Measurements from ENCODE around the gene MAP1LC3A. TPM values are rescaled to one million over a fixed set of nuclear protein-coding genes. Genes with fewer than 3 reads are reported as not detected.
A peak's percentile ranks its signal among the peaks of the same experiment; 100 is the strongest.
"Not testable (repeated sequence)": the region's sequence is repeated elsewhere in the genome, so short reads cannot be mapped to it uniquely, and the experiment has no call there.

The MAP1LC3A gene
- total RNA-seq, 6 experiments from 2014 or later = 20.2 to 34.6 (median 23.9) TPM

DNA sequence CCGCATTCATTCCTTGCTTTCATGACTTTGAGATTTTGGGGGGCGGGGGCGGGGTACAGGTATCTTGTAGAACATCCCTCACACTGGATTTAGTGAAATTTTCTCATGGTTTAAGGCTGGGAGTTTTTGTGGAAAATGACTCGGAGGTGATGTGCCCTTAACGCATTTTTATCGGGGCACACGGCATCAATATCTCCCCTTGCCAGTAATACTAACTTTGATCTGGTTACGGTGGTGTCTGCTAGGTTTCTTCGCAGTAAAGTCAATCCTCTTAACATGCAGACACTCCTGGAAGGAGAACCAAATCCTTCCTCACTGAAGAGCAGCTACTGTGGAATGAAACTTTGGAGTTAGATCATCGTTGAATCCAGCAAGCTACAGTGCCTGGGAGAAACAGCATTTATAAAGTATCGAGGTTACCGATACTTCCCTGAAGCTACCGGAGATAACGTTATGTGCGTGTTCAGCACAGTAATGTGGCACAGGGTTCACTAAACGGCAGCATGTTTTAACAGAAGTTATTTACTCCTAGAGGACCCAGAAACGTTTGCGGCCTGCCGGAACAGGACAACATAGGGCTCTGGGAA lies 43.5 kb upstream of the MAP1LC3A start:
- peak; percentile 12 for DNase-seq
- peaks cover 53% of the 10 kb centered on the region for H3K4me1 Mint-ChIP-seq (ENCODE audit: low read depth)
- peak overlapping the region; percentile 98 for H3K27ac Mint-ChIP-seq
- H3K36me3 Mint-ChIP-seq (ENCODE audit: low read depth) = peaks cover 20% of the 10 kb centered on the region
- TF ChIP-seq, protein P1, sequence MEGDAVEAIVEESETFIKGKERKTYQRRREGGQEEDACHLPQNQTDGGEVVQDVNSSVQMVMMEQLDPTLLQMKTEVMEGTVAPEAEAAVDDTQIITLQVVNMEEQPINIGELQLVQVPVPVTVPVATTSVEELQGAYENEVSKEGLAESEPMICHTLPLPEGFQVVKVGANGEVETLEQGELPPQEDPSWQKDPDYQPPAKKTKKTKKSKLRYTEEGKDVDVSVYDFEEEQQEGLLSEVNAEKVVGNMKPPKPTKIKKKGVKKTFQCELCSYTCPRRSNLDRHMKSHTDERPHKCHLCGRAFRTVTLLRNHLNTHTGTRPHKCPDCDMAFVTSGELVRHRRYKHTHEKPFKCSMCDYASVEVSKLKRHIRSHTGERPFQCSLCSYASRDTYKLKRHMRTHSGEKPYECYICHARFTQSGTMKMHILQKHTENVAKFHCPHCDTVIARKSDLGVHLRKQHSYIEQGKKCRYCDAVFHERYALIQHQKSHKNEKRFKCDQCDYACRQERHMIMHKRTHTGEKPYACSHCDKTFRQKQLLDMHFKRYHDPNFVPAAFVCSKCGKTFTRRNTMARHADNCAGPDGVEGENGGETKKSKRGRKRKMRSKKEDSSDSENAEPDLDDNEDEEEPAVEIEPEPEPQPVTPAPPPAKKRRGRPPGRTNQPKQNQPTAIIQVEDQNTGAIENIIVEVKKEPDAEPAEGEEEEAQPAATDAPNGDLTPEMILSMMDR (IDR thresholded peaks at IDR 0.05) = no peak
- H3K27me3 Mint-ChIP-seq (ENCODE audit: insufficient read depth) = peaks cover 15% of the 10 kb centered on the region
- H3K9me3 Mint-ChIP-seq = no peaks in the 10 kb centered on the region; the same call in 1 of the 2 replicates
- peak overlapping the region; percentile 96 for H3K4me3 Mint-ChIP-seq

DNA sequence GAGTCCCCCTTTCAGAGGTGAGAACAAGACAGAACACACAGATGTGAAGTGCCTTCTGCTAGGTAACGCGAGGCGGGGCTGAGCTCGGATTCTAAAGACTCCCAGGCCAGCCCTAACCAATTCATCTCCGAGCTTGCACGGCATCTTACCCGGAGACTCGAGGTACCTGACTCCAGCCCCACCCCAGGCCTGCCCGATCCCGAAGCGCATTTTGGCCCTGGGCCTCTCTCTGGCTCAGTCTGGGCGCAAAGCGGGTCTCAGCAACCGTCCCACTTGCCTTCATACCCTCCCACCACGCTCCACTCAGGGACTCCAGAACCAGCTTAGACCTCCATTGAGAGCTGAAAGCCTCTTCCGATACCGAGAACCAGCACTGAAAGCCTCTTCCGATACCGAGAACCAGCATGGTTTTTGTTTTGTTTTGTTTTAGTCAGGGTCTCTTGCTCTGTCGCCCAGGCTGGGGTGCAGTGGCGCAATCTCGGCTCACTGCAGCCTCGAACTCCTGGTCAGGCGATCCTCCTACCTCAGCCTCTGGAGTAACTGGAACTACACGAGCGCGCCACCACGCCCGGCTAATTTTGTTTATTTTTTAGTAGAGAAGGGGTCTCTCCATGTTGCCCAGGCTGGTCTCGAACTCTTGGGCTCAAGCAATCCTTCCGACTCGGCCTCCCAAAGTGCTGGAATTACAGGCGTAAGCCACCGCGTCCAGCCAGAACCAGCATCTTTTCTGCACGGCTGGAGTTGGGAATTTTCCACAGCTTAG lies 42.9 kb upstream of the MAP1LC3A start:
- Mint-ChIP-seq H3K27ac (peak overlapping the region; percentile 98), H3K4me3 (peak overlapping the region; percentile 96), H3K9me3 (no peaks in the 10 kb centered on the region; the same call in 1 of the 2 replicates), H3K36me3 (ENCODE audit: low read depth) (peaks cover 20% of the 10 kb centered on the region), H3K4me1 (ENCODE audit: low read depth) (peaks cover 53% of the 10 kb centered on the region), H3K27me3 (ENCODE audit: insufficient read depth) (peaks cover 15% of the 10 kb centered on the region)
- TF ChIP-seq, protein P1 (IDR thresholded peaks at IDR 0.05) = no peak
- DNase-seq = peak; percentile 42

DNA sequence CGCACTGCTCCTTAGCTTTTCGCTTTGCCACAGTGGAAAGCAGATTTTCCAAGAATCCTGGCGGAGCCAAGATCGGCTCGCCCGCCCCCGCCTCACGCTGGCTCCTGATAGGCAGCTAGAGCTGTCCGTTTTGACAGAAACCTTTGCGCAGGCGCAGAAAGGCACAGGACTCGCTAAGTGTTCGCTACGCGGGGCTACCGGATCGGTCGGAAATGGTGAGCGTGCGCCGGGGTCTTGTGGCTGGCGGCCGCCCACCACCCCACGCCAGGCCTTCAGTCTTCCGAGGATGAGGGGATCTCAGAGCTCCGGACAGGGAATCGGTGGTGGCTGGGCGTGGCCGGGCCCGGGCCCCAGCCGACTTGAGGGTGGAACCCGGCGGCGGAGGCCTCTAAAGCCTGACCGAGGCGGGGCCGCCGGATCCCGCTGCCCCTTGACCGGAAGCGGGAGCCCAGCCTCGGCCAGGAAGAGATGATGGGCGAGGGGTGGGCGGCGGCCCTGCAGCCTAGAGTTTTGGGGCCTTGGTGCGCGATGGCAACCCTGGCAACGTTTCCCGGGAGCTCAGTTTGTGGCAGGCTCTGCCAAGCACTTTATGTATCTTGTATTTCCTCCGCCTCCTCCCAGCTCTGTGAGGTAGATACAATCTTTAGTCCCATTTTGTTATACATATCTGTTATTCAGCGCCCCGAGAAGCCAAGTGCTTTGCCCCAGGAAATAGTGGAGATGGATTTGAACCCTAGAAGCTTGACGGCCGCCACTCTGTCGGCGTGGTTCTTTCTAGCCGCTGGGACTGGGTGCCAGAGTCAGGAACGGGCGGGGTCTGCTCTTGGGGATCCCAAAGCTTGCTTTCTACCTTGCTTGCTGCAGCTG lies 42.0 kb upstream of the MAP1LC3A start, which contains the start of gene DYNLRB1:
TSS of gene DYNLRB1 (plus strand) at position 176 of the 867 bp plus-strand sequence. CDS start at position 213, 37 bp downstream.
- TF ChIP-seq, protein P1 (IDR thresholded peaks at IDR 0.05) = no peak
- Mint-ChIP-seq H3K9me3 (no peaks in the 10 kb centered on the region; the same call in 1 of the 2 replicates), H3K4me1 (ENCODE audit: low read depth) (peaks cover 53% of the 10 kb centered on the region), H3K4me3 (peak within 1 kb of the TSS; percentile 96), H3K27me3 (ENCODE audit: insufficient read depth) (peaks cover 15% of the 10 kb centered on the region), H3K36me3 (ENCODE audit: low read depth) (peaks cover 20% of the 10 kb centered on the region), H3K27ac (peak within 1 kb of the TSS; percentile 98)
- peak; percentile 96 for DNase-seq

DNA sequence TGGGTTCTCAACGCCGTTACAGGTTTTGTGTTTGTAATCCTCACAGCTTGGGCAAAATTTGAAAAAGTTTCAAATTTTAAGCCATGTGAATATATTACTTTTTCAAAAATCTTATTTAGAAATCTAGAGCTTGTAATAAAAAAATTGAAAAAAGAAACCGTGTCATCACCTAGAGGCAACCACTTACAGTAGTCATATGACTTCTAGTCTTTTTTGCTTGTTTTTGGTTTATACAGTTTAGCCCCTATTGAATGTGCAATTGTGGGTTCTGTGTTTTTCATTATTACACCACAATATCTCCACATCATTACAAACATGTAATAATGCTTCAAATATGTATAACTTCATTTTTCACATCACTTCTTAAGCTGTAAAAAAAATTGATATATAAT lies 41.4 kb upstream of the MAP1LC3A start:
- TF ChIP-seq, protein P1 (IDR thresholded peaks at IDR 0.05) = no peak
- no peak for DNase-seq
- Mint-ChIP-seq H3K27ac (peak overlapping the region; percentile 98), H3K9me3 (no peaks in the 10 kb centered on the region; the same call in 1 of the 2 replicates), H3K27me3 (ENCODE audit: insufficient read depth) (peaks cover 15% of the 10 kb centered on the region), H3K4me1 (ENCODE audit: low read depth) (peaks cover 55% of the 10 kb centered on the region), H3K36me3 (ENCODE audit: low read depth) (peaks cover 23% of the 10 kb centered on the region), H3K4me3 (peak overlapping the region; percentile 96)

DNA sequence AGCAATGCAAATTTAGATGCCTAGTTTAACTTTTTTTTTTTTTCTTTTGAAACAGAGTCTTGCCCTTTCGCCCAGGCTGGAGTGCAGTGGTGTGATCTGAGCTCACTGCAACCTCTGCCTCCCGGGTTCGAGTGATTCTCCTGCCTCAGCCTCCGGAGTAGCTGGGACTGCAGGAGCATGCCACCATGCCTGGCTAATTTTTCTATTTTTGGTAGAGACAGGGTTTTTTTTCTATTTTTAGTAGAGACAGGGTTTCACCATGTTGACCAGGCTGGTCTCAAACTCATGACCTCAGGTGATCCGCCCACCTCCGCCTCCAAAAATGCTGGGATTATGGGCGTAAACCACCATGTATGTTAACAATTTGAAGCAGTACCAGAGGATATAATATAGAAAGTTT lies 39.7 kb upstream of the MAP1LC3A start:
- not testable (repeated sequence) for H3K4me3 Mint-ChIP-seq, H3K27ac Mint-ChIP-seq, H3K9me3 Mint-ChIP-seq, DNase-seq
- H3K36me3 Mint-ChIP-seq (ENCODE audit: low read depth) = peaks cover 21% of the 10 kb centered on the region
- H3K4me1 Mint-ChIP-seq (ENCODE audit: low read depth) = peaks cover 56% of the 10 kb centered on the region
- peaks cover 15% of the 10 kb centered on the region for H3K27me3 Mint-ChIP-seq (ENCODE audit: insufficient read depth)

DNA sequence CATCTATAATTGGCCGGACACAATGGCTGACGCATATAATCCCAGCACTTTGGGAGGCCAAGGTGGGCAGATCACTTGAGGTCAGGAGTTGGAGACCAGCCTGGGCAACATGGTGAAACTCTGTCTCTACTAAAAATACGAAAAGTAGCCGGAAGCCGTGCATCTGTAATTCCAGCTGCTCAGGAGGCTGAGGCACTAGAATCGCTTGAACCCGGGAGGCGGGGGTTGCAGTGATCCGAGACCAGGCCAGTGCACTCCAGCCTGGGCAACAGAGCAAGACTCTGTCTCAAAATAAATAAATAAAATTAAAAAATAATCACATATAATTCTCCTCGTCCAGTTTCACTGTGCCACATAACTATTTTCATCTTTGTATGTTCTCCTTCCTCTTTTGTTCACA lies 38.7 kb upstream of the MAP1LC3A start:
- not testable (repeated sequence) for H3K27ac Mint-ChIP-seq, H3K9me3 Mint-ChIP-seq, H3K4me3 Mint-ChIP-seq, DNase-seq
- peaks cover 15% of the 10 kb centered on the region for H3K27me3 Mint-ChIP-seq (ENCODE audit: insufficient read depth)
- peaks cover 14% of the 10 kb centered on the region for H3K36me3 Mint-ChIP-seq (ENCODE audit: low read depth)
- H3K4me1 Mint-ChIP-seq (ENCODE audit: low read depth) = peaks cover 56% of the 10 kb centered on the region
